BLaER1 (cell line): ENCODE results near the gene ADAM11.

Source experiments
- H3K27ac ChIP-seq: shearing (Covaris generic); formaldehyde crosslinking; 2 replicates; pipeline ENCODE4 v1.8.1; 2022
- H3K27me3 ChIP-seq: shearing (Covaris generic); formaldehyde crosslinking; 2 replicates; pipeline ENCODE4 v1.8.1; 2022
- H3K36me3 ChIP-seq: shearing (Covaris generic); formaldehyde crosslinking; 2 replicates; pipeline ENCODE4 v1.8.1; 2022
- H3K4me1 ChIP-seq: shearing (Covaris generic); formaldehyde crosslinking; 2 replicates; pipeline ENCODE4 v1.8.1; 2022
- H3K4me2 ChIP-seq: shearing (Covaris generic); formaldehyde crosslinking; 2 replicates; pipeline ENCODE4 v1.8.1; 2022
- H3K4me3 ChIP-seq: shearing (Covaris generic); formaldehyde crosslinking; 2 replicates; pipeline ENCODE4 v1.8.1; 2022
- H3K9ac ChIP-seq: shearing (Covaris generic); formaldehyde crosslinking; 2 replicates; pipeline ENCODE4 v1.8.1; 2022
- H3K9me3 ChIP-seq: shearing (Covaris generic); formaldehyde crosslinking; 2 replicates; pipeline ENCODE4 v1.8.1; 2022
- H4K20me1 ChIP-seq: shearing (Covaris generic); formaldehyde crosslinking; 2 replicates; pipeline ENCODE4 v1.8.1; 2022
- Cebpa-rat ChIP-seq: shearing (Covaris generic); IDR thresholded peaks from 2 replicates; pipeline ENCODE4 v1.8.1; 2022

ADAM11 gene

DNA sequence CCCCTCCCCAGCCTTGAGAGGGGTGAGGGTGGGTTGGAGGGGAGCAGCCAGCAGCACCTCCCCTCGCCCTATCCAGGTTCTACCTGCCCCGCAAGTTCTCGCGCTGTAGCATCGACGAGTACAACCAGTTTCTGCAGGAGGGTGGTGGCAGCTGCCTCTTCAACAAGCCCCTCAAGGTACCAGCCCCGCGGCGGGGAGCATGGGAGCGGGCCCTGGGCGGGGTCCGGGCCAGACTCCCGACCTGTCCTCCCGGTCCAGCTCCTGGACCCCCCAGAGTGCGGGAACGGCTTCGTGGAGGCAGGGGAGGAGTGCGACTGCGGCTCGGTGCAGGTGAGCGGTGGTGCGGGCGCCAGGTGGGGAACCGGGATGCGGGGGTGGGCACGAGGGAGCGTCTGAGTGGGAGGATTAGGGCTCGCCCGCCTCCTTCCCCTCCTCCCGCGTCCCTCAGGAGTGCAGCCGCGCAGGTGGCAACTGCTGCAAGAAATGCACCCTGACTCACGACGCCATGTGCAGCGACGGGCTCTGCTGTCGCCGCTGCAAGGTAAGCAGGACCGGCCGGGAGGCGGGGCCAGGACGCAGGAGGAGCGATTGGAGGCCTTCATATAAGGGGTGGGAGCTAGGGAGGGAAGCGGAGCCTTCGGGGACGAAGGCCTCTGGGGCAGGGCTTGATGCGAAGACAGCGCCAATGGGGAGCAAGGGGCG is 16.5 kb downstream of the ADAM11 start:
- no peaks in the 10 kb centered on the region for H4K20me1 ChIP-seq
- H3K4me2 ChIP-seq = peak overlapping the region; percentile 100
- no peaks in the 10 kb centered on the region for H3K27me3 ChIP-seq
- H3K4me3 ChIP-seq = peak overlapping the region; percentile 76
- no peak for TF ChIP-seq Cebpa-rat
- no peaks in the 10 kb centered on the region for H3K9me3 ChIP-seq
- H3K27ac ChIP-seq = no peak overlapping the region
- H3K4me1 ChIP-seq = peaks cover 62% of the 10 kb centered on the region
- H3K9ac ChIP-seq = peak overlapping the region; percentile 65
- no peaks in the 10 kb centered on the region for H3K36me3 ChIP-seq

GRCh38 chr17:44775838-44776621 is 17.2 kb downstream of the ADAM11 start:
- H3K9ac ChIP-seq = peak overlapping the region; percentile 56; the same call in 1 of the 2 replicates
- H3K27me3 ChIP-seq = no peaks in the 10 kb centered on the region

DNA sequence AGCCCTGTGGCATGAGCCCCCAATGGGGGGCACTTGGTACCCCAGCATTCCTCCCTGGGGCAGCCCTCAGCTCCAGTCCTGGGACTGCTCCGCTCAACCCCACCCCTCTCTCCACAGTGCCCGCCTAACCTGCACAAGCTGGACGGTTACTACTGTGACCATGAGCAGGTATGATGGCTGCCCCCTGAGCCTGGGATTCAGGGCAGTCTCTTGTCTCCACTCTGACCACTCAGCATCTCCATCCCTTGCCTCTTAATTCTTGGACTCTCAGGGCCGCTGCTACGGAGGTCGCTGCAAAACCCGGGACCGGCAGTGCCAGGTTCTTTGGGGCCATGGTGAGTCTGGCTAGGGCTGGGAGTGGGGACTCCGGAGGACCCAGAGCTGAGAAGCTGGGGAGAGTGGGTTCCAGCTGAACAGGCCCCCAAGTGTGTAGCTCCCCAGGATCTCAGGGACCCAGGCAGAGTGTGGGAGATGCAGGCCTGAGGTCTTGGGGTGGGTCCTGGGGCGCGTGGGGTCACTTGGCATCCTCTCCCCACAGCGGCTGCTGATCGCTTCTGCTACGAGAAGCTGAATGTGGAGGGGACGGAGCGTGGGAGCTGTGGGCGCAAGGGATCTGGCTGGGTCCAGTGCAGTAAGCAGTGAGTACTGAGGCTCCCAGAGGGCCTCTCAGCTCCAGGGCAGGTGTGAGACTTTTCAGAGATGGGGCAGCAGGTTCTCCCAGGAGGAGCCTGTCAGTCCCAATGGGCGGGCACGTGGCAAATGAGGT is 18.0 kb downstream of the ADAM11 start:
- Histone ChIP-seq H3K36me3 (no peaks in the 10 kb centered on the region), H3K9ac (0 out of 2 replicates have a peak overlapping the region, but pooled peaks have one; percentile 8), H4K20me1 (no peaks in the 10 kb centered on the region), H3K9me3 (no peaks in the 10 kb centered on the region), H3K4me3 (no peak overlapping the region), H3K27ac (no peak overlapping the region), H3K27me3 (no peaks in the 10 kb centered on the region), H3K4me2 (peak overlapping the region; percentile 100), H3K4me1 (peaks cover 53% of the 10 kb centered on the region)
- no peak for TF ChIP-seq Cebpa-rat

More at GRCh38 chr17:44775838-44776621, 17.2 kb downstream of the ADAM11 start:
- Histone ChIP-seq H3K27ac (no peak overlapping the region), H3K9me3 (no peaks in the 10 kb centered on the region), H3K4me1 (peaks cover 59% of the 10 kb centered on the region), H3K36me3 (no peaks in the 10 kb centered on the region), H3K4me3 (peak overlapping the region; percentile 76), H3K4me2 (peak overlapping the region; percentile 100), H4K20me1 (no peaks in the 10 kb centered on the region)
- TF ChIP-seq Cebpa-rat = no peak

GRCh38 chr17:44777394-44778348 is 18.9 kb downstream of the ADAM11 start:
- H3K9ac ChIP-seq = peak overlapping the region; percentile 18; the same call in 1 of the 2 replicates
- no peaks in the 10 kb centered on the region for H3K9me3 ChIP-seq
- no peak overlapping the region for H3K27ac ChIP-seq
- peaks cover 53% of the 10 kb centered on the region for H3K4me1 ChIP-seq
- no peaks in the 10 kb centered on the region for H3K27me3 ChIP-seq
- no peaks in the 10 kb centered on the region for H3K36me3 ChIP-seq
- peak overlapping the region; percentile 100 for H3K4me2 ChIP-seq
- TF ChIP-seq Cebpa-rat = no peak
- peak overlapping the region; percentile 12; the same call in 1 of the 2 replicates for H3K4me3 ChIP-seq
- H4K20me1 ChIP-seq = no peaks in the 10 kb centered on the region

- no peaks in the 10 kb centered on the region for H4K20me1 ChIP-seq
- H3K9me3 ChIP-seq = no peaks in the 10 kb centered on the region
- peak overlapping the region; percentile 87 for H3K4me2 ChIP-seq
- peaks cover 53% of the 10 kb centered on the region for H3K4me1 ChIP-seq
- peak overlapping the region; percentile 62 for H3K4me3 ChIP-seq
- no peaks in the 10 kb centered on the region for H3K27me3 ChIP-seq
- peak overlapping the region; percentile 56; the same call in 1 of the 2 replicates for H3K9ac ChIP-seq
- TF ChIP-seq Cebpa-rat = no peak
- 0 out of 2 replicates have a peak overlapping the region, but pooled peaks have one; percentile 36 for H3K27ac ChIP-seq
- H3K36me3 ChIP-seq = no peaks in the 10 kb centered on the region
Observed at GRCh38 chr17:44778656-44779210, 19.9 kb downstream of the ADAM11 start.

DNA sequence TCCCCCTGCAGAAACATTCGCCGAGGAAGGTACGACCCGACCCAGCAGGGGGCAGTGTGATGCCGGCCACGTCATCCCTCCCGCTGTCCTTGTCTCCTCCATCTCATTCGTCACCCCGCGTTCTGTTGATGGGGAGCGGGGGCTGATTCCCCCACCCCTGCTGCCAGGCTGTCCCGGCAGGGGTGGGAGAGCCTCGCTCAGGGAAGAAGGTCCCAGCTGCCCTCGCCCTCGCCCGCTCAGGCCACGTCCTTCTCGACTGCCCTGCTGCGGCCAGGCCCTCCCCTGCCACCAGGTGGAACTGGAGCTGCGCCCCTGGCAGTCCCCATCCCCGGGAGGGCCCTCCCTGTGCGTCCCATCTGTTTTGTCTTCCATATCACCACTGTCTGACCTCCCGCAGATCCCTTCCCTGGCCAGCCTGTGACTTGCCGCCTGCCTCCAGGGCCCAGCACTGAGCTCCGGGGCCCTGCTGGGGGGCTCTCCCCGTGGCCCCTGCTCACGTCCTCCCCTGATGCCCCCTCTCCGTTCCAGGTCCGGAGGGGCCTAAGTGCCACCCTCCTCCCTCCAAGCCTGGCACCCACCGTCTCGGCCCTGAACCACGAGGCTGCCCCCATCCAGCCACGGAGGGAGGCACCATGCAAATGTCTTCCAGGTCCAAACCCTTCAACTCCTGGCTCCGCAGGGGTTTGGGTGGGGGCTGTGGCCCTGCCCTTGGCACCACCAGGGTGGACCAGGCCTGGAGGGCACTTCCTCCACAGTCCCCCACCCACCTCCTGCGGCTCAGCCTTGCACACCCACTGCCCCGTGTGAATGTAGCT is 20.6 kb downstream of the ADAM11 start:
- Histone ChIP-seq H3K4me1 (peaks cover 48% of the 10 kb centered on the region), H3K9ac (peak overlapping the region; percentile 56; the same call in 1 of the 2 replicates)

GRCh38 chr17:44780161-44780560 is 21.4 kb downstream of the ADAM11 start:
- peak overlapping the region; percentile 87 for H3K4me2 ChIP-seq
- H3K9ac ChIP-seq = peak overlapping the region; percentile 56; the same call in 1 of the 2 replicates
- H3K36me3 ChIP-seq = no peaks in the 10 kb centered on the region
- no peak overlapping the region for H3K4me3 ChIP-seq
- no peaks in the 10 kb centered on the region for H3K27me3 ChIP-seq
- no peak for TF ChIP-seq Cebpa-rat
- H3K27ac ChIP-seq = no peak overlapping the region
- H3K4me1 ChIP-seq = peaks cover 43% of the 10 kb centered on the region
- no peaks in the 10 kb centered on the region for H3K9me3 ChIP-seq
- no peaks in the 10 kb centered on the region for H4K20me1 ChIP-seq

More for the DNA sequence above, 20.6 kb downstream of the ADAM11 start:
- H3K27me3 ChIP-seq = no peaks in the 10 kb centered on the region
- TF ChIP-seq Cebpa-rat = no peak
- H3K36me3 ChIP-seq = no peaks in the 10 kb centered on the region
- peak overlapping the region; percentile 87 for H3K4me2 ChIP-seq
- H3K4me3 ChIP-seq = peak overlapping the region; percentile 62
- H3K27ac ChIP-seq = peak overlapping the region; percentile 36; the same call in 1 of the 2 replicates
- H3K9me3 ChIP-seq = no peaks in the 10 kb centered on the region
- H4K20me1 ChIP-seq = no peaks in the 10 kb centered on the region
